Psoas muscle (tissue), 8 donors: ENCODE data around the gene FAM168B. TPM values are rescaled to one million over a fixed set of nuclear protein-coding genes. Genes with fewer than 3 reads are reported as not detected.

Source experiments
- ATAC-seq, 4 donors: fragments of 200-7000 bp; cut with Tn5 transposase; one replicate each; pipeline ENCODE4 v1.9.1; 2020; ENCODE audit warnings: moderate library complexity in 3 of 4, mild to moderate bottlenecking in 2 of 4
- DNase-seq, 2 donors: peaks; one replicate each; pipeline ENCODE4 v3.0.0-alpha.2; 2020
- H3K27ac ChIP-seq: fragments of 200-600 bp; one replicate; pipeline ENCODE4 v1.8.0; 2022
- H3K27me3 ChIP-seq, 3 donors: fragments of 200-600 bp in 1 of 3; one replicate each; pipeline versions ENCODE4 v1.6.1 to v1.8.0; 2013 to 2022; ENCODE audit warnings: low read length in 2 of 3, mild to moderate bottlenecking in 2 of 3, moderate library complexity in 1 of 3; ENCODE audit not compliant: insufficient read depth in 3 of 3
- H3K36me3 ChIP-seq, 2 donors: fragments of 200-600 bp in 1 of 2; one replicate each; pipeline versions ENCODE4 v1.6.1 to v1.8.0; 2013 to 2022; ENCODE audit warnings: low read depth in 1 of 2, mild to moderate bottlenecking in 1 of 2, moderate library complexity in 1 of 2; ENCODE audit not compliant: insufficient read depth in 1 of 2
- H3K4me1 ChIP-seq: fragments of 200-600 bp; one replicate; pipeline ENCODE4 v1.8.0; 2022
- H3K4me3 ChIP-seq: fragments of 200-600 bp; one replicate; pipeline ENCODE4 v1.8.0; 2022; ENCODE audit warnings: mild to moderate bottlenecking
- H3K9me3 ChIP-seq: fragments of 200-600 bp; one replicate; pipeline ENCODE4 v1.8.0; 2022
- WGBS, 3 donors: extraction: QIAGEN DNeasy Blood & Tissue Kit; methylation state at CpG; one replicate each; pipeline versions ENCODE4 v1.1.6 to v1.1.7; 2013; 5-methylcytosine and 5-hydroxymethylcytosine counted together
- intact Hi-C, 2 donors: fragments of 100-400 bp; cut with DNase I; formaldehyde crosslinking; loops; one replicate each; pipeline versions ENCODE4 v1.11.0 to v1.14.2; 2022
- polyA plus RNA-seq, 3 donors: library from polyadenylated mRNA; stranded (reverse); fragments of 200-250 nt; gene quantifications; one replicate each; pipeline ENCODE4 v1.2.3, GENCODE V29; 2013
- total RNA-seq, 4 donors: library from RNA; stranded (reverse); fragmentation: NEBNext Ultra II Directional in 2 of 4; extraction: Animal tissue kit (Norgen Biotek cat#: 25700) in 2 of 4; gene quantifications; one replicate each; pipeline versions ENCODE4 v1.2.1 to v1.2.4, GENCODE V29; 2021 to 2023
- TF ChIP-seq, protein P1 (sequence below): fragments of 200-600 bp; IDR thresholded peaks from one replicate; pipeline ENCODE4 v1.8.0; 2022; ENCODE audit warnings: antibody characterized with exemption
- donor health status: healthy with polysubstance abuse.
- donor health status: DM: no; HTN: no; CAD: no; lungs with moderate emphysema.
- donor health status: Bipolar disorder and iron deficiency.
- donor health status: healthy.
- donor health status: DM: yes; HTN: yes; CAD: no.
- donor health status: DM: no; HTN: no; CAD: no.
- donor health status: DM: no; HTN: no; CAD: no.
- donor health status: DM: yes; HTN: yes; CAD: no.

The FAM168B gene
- total and polyA plus RNA-seq, 7 donors = 39.2 to 155 (median 98.8) TPM

DNA sequence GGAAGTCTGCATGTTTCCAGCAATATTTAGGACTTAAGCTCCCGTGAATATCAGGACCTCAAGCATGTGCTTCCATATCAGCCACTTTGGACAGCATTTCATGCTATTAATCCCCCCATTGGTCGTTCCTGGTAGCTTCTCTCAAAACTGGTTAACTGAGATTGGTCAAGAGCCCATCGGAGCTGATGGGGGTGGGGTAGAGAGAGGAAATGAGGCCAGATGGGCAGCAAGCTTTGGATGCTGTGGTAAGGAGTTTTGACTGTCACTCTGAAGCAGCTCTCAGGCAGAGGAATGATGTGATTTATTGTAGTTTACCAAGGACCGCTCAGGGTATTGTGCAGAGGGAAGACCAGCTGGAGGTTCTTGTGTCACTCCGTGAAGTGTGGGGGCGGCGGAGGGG lies 81.8 kb downstream of the FAM168B start:
- WGBS, 3 donors = 41 to 44% (median 42%) methylated on average over 7 of the region's 7 CpGs
- Histone ChIP-seq H3K4me1 (no peaks in the 10 kb centered on the region), H3K36me3 (no peaks in the 10 kb centered on the region), H3K9me3 (no peaks in the 10 kb centered on the region), H3K4me3 (no peak overlapping the region), H3K27me3 (no peaks in the 10 kb centered on the region), H3K27ac (no peak overlapping the region)
- intact Hi-C loops = no loop called here
- no peak for ATAC-seq
- no peak for DNase-seq
- TF ChIP-seq, protein P1, sequence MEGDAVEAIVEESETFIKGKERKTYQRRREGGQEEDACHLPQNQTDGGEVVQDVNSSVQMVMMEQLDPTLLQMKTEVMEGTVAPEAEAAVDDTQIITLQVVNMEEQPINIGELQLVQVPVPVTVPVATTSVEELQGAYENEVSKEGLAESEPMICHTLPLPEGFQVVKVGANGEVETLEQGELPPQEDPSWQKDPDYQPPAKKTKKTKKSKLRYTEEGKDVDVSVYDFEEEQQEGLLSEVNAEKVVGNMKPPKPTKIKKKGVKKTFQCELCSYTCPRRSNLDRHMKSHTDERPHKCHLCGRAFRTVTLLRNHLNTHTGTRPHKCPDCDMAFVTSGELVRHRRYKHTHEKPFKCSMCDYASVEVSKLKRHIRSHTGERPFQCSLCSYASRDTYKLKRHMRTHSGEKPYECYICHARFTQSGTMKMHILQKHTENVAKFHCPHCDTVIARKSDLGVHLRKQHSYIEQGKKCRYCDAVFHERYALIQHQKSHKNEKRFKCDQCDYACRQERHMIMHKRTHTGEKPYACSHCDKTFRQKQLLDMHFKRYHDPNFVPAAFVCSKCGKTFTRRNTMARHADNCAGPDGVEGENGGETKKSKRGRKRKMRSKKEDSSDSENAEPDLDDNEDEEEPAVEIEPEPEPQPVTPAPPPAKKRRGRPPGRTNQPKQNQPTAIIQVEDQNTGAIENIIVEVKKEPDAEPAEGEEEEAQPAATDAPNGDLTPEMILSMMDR = no peak

DNA sequence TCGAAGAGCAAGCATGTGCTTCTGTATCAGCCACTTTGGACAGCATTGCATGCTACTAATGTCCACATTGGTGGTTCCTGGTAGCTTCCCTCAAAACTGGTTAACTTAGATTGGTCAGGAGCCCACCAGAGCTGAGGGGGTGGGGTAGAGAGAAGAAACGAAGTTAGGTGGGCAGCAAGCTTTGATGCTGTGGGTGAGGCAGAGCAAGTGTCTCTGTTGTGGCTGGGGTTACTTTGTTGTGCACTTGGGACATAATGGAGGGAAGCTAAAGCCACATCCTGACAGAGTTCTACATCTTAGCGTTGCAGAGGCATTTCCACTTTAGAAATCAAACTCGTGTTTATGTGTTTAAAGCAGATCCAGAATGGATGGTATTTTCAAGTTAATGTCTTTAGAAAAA lies 82.7 kb downstream of the FAM168B start:
- no peak for DNase-seq
- Histone ChIP-seq H3K27me3 (no peaks in the 10 kb centered on the region), H3K9me3 (no peaks in the 10 kb centered on the region), H3K4me1 (no peaks in the 10 kb centered on the region), H3K27ac (no peak overlapping the region), H3K4me3 (no peak overlapping the region), H3K36me3 (no peaks in the 10 kb centered on the region)
- no peak for ATAC-seq
- intact Hi-C loops = no loop called here
- 72 to 75% (median 74%) methylated on average over 4 of the region's 4 CpGs for WGBS, 3 donors
- TF ChIP-seq, protein P1 = no peak

DNA sequence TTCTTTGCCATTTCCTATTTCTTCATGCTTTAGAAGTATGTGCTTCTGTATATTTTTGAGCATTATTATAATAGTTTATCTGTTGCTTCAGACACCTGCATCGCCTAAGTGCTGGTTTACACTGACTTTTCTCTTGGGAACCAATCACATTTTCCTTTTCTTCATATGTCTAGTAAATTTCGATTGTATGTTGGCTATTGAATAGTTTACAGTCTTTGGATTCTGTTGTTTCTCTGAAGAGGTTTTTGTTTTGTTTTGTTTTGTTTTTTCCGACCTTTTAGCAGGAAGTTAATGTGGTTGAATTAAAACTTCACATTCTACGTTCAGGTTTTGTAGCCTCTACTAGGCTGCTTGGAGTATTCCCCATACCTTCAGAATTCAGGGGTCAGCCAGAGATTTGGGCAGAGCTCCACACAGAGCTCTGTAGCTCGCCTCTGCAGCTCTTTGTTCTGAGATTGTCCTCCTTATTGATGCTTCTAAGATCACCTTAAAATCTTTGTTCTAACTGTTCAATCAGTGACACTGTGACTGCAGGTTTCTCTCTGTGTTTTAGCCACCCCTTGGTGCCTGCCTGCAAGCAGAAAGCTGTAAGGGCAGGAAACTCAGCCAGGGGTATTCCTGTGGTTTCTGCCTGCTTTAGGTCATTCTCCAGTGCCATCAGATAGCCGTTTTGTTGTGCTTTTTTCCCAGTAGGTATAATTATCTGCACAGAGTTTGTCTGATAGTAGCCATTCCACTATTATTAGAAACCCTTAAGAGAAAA lies 83.4 kb downstream of the FAM168B start:
- no peak overlapping the region for H3K4me3 ChIP-seq
- H3K36me3 ChIP-seq = no peaks in the 10 kb centered on the region
- TF ChIP-seq, protein P1 = no peak
- H3K4me1 ChIP-seq = no peaks in the 10 kb centered on the region
- intact Hi-C loops = no loop called here
- H3K27me3 ChIP-seq = no peaks in the 10 kb centered on the region
- ATAC-seq (no peak), DNase-seq (no peak)
- 71 to 76% (median 75%) methylated on average over 6 of the region's 6 CpGs for WGBS, 3 donors
- H3K27ac ChIP-seq = no peak overlapping the region
- H3K9me3 ChIP-seq = no peaks in the 10 kb centered on the region

DNA sequence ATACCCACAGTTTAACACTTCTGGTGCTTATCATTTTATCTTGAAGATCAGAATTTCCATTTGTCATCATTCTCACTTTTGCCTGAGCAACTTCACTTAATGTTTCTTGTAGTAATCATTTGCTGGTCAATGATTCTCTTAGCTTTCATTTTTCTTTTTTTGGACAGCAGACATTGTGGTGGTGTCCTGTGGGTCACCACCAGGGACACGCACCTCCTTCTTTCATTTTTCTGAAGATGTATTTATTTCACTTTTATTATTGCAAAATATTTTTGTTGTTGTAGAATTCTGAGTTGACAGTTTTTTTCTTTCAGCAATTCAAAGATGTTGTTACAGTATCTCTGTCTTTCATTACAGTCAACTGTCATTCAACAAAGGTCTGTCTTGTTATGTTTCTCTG lies 84.3 kb downstream of the FAM168B start:
- ATAC-seq = no peak
- 84 to 96% (median 90%) methylated on average over 1 of the region's 1 CpG for WGBS, 3 donors
- DNase-seq = no peak
- intact Hi-C loops = no loop called here
- Histone ChIP-seq H3K9me3 (no peaks in the 10 kb centered on the region), H3K27ac (no peak overlapping the region), H3K4me3 (no peak overlapping the region), H3K4me1 (no peaks in the 10 kb centered on the region), H3K36me3 (no peaks in the 10 kb centered on the region), H3K27me3 (no peaks in the 10 kb centered on the region)
- TF ChIP-seq, protein P1 = no peak

DNA sequence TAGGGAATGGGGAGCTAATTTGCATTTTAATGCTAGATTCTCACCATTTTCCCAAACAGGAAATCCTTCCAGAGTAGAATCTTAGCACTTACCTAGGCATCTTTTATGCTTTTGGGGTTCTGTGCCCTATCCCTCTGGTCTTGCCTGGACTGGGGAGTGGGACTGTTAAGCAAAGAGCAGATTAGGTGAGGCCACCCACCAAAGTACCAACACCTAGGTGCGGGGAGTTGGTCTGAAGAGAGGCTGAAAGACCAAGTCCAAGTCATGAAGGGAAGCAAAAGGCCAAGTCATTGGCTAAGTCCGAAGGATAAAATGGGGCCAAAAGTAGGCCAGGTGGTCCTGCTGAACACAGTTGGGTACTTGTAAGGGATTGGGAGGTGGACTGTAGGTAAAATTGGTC lies 86.7 kb downstream of the FAM168B start:
- Histone ChIP-seq H3K27ac (no peak overlapping the region), H3K27me3 (no peaks in the 10 kb centered on the region), H3K4me1 (no peaks in the 10 kb centered on the region), H3K9me3 (no peaks in the 10 kb centered on the region), H3K4me3 (no peak overlapping the region), H3K36me3 (no peaks in the 10 kb centered on the region)
- DNase-seq (no peak), ATAC-seq (no peak)
- WGBS, 3 donors = 93 to 98% (median 93%) methylated on average over 2 of the region's 2 CpGs
- TF ChIP-seq, protein P1 = no peak
- intact Hi-C loops = no loop called here
